Measurements from ENCODE around the gene CDH23.

The CDH23 gene

DNA sequence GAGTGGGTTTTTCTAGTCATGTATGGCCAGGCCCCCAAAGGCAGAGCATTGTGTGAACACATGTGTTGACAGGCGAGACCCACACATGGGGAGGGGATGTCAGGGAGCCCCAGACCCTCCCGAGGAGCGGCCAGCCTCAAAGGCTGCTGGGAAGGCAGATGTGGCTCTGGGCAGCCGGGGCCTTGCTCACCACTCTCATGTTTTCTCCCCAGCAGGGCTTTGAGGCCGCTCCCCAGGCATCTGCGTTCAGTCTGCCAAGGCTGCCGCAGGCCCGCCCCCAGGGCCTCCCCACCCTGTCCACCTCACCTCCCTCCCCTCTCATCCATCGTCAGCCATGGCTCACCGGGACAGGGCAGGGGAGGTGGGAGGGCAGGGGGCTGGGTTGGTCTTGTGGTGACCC lies 393.2 kb downstream of the CDH23 start:
- H3K36me3 ChIP-seq (ENCODE audit: control insufficient read depth, insufficient read depth, low read length) = no peaks in the 10 kb centered on the region
- TF ChIP-seq, protein P1, sequence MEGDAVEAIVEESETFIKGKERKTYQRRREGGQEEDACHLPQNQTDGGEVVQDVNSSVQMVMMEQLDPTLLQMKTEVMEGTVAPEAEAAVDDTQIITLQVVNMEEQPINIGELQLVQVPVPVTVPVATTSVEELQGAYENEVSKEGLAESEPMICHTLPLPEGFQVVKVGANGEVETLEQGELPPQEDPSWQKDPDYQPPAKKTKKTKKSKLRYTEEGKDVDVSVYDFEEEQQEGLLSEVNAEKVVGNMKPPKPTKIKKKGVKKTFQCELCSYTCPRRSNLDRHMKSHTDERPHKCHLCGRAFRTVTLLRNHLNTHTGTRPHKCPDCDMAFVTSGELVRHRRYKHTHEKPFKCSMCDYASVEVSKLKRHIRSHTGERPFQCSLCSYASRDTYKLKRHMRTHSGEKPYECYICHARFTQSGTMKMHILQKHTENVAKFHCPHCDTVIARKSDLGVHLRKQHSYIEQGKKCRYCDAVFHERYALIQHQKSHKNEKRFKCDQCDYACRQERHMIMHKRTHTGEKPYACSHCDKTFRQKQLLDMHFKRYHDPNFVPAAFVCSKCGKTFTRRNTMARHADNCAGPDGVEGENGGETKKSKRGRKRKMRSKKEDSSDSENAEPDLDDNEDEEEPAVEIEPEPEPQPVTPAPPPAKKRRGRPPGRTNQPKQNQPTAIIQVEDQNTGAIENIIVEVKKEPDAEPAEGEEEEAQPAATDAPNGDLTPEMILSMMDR (IDR thresholded peaks at IDR 0.05; ENCODE audit: insufficient read depth, low read length, poor library complexity, severe bottlenecking) = no peak
- no peaks in the 10 kb centered on the region for H3K27me3 ChIP-seq (replicated peaks; ENCODE audit: control insufficient read depth, insufficient read depth, low read length)
- no peak for DNase-seq (ENCODE audit: extremely low read depth, insufficient read length)
- no peak overlapping the region for H3K4me3 ChIP-seq (replicated peaks; ENCODE audit: low read depth, low read length)

DNA sequence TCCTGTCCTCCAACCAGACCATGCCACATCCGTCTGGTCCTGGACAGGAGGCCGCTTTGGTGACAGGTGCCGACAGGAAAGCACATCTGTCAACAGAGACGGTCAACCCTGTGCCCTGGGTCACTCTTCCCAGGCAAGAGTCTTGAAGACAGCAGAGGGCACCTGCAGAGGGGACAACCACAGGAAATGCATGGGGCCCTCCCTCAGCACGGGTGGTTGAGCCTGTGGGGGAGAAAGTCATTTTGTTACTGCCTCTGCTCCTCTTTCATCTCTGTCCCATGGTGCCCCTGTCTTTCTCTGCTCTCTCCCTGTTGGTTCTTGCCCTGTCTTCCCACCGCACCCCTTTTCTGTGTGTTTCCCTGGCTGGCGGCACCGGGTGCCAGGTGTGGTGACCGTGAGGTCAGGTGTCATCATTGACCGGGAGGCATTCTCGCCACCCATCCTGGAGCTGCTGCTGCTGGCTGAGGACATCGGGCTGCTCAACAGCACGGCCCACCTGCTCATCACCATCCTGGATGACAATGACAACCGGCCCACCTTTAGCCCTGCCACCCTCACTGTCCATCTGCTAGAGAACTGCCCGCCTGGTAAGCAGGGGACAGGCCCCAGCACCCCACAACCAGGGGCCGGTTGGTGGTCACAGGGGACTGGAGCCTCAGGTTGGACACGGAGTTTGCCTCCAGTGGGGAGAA lies 394.2 kb downstream of the CDH23 start:
- H3K4me3 ChIP-seq (replicated peaks; ENCODE audit: low read depth, low read length) = no peak overlapping the region
- DNase-seq (ENCODE audit: extremely low read depth, insufficient read length) = no peak
- no peaks in the 10 kb centered on the region for H3K27me3 ChIP-seq (replicated peaks; ENCODE audit: control insufficient read depth, insufficient read depth, low read length)
- TF ChIP-seq, protein P1 (IDR thresholded peaks at IDR 0.05; ENCODE audit: insufficient read depth, low read length, poor library complexity, severe bottlenecking) = no peak
- no peaks in the 10 kb centered on the region for H3K36me3 ChIP-seq (ENCODE audit: control insufficient read depth, insufficient read depth, low read length)

DNA sequence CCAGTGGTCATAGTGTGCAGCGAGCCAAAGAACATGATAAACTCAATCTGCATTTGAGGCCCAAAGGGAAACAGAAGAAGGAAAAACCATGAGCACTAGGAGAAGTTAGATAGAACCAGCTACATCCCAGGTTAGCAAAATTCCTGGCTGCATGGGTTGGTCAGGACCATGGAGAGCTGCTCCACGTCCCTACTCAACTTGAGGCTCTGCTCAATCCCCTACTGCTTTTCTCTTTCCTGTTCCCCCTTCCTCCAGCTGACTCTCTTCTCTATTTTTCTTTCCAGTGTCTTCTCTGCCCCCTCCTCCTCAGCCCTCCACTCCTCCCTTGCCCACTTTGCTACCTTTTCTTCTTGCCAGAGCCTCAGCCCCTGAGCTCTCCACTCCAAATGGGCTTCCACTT lies 398.5 kb downstream of the CDH23 start:
- H3K27me3 ChIP-seq (replicated peaks; ENCODE audit: control insufficient read depth, insufficient read depth, low read length) = no peaks in the 10 kb centered on the region
- H3K4me3 ChIP-seq (replicated peaks; ENCODE audit: low read depth, low read length) = no peak overlapping the region
- DNase-seq (ENCODE audit: extremely low read depth, insufficient read length) = no peak
- H3K36me3 ChIP-seq (ENCODE audit: control insufficient read depth, insufficient read depth, low read length) = no peaks in the 10 kb centered on the region
- TF ChIP-seq, protein P1 (IDR thresholded peaks at IDR 0.05; ENCODE audit: insufficient read depth, low read length, poor library complexity, severe bottlenecking) = no peak

DNA sequence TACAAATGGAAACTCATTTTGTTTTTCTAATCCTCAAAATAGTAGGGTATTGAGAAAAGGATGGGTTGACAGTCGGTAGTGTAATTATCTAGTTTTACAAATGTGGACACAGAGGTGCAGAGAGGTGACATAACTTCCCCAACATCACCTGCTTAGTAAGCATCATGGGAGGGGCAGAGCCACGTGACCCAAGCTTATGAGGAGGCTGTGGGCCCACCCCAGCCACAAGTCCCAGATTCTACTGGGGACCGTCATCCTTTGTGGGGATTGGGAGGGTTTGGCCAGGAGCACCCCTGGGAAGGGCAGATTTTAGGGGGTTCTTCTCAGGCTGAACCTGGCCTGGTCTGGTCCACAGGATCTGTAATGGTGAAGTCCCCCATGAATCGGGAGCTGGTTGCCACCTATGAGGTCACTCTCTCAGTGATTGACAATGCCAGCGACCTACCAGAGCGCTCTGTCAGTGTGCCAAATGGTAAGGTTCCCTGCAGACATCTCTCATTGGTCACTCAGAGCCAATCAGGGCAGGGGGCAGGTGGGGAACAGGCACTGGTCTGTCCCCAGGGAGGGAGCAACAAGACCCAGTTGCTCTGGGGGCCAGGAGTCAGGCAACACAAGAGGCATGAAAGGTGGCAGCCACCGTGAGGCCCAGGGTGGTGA lies 400.2 kb downstream of the CDH23 start:
- H3K27me3 ChIP-seq (replicated peaks; ENCODE audit: control insufficient read depth, insufficient read depth, low read length) = no peaks in the 10 kb centered on the region
- TF ChIP-seq, protein P1 (IDR thresholded peaks at IDR 0.05; ENCODE audit: insufficient read depth, low read length, poor library complexity, severe bottlenecking) = no peak
- no peaks in the 10 kb centered on the region for H3K36me3 ChIP-seq (ENCODE audit: control insufficient read depth, insufficient read depth, low read length)
- no peak for DNase-seq (ENCODE audit: extremely low read depth, insufficient read length)
- H3K4me3 ChIP-seq (replicated peaks; ENCODE audit: low read depth, low read length) = no peak overlapping the region

DNA sequence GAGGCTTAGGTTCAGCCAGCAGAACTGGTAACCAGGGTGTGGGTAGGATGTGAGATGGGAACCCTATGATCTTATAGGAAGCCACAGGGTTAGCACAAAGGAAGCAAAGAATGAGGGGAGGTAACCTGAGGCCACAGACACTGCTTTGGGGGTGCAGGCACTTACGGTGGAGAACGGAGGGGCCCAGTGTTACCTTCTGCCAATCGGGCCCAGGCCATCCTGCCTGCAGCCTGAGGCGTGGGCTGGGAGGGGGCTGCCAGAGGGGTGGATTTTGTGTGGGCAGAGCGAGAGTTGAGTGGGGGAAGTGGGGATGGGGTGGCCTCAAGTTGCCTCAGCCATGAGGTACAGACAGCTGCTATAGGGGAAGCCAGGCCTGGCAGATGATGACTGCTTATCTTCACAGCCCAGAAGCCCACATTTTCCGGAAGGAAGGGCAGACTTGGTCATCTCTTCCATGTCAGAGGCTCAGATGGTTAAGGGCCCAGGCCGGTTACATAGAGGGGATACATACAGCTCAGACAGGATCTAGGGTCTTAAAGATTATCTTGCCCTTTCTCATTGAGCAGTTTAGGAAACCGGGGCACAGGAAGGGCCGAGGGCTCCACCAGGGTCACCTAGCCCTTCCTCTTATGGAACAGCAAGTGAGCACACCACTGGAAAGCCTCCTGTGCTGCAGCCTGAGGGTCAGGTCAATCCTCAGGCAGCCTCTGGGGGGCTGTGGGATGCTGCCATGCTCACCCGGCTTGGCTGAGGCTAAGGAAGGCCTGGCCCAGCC lies 401.0 kb downstream of the CDH23 start:
- TF ChIP-seq, protein P1 (IDR thresholded peaks at IDR 0.05; ENCODE audit: insufficient read depth, low read length, poor library complexity, severe bottlenecking) = no peak
- DNase-seq (ENCODE audit: extremely low read depth, insufficient read length) = no peak
- Histone ChIP-seq H3K36me3 (ENCODE audit: control insufficient read depth, insufficient read depth, low read length) (no peaks in the 10 kb centered on the region), H3K27me3 (replicated peaks; ENCODE audit: control insufficient read depth, insufficient read depth, low read length) (no peaks in the 10 kb centered on the region), H3K4me3 (replicated peaks; ENCODE audit: low read depth, low read length) (no peak overlapping the region)
